K562 (cell line): ENCODE data around the gene PUM1. TPM values are rescaled to one million over a fixed set of nuclear protein-coding genes. Genes with fewer than 3 reads are reported as not detected.

ENCODE experiments used
- CEBPG ChIP-seq, 3 experiments: fragments of 200-800 bp in 1 of 3; sonication (Bioruptor generic) in 1 of 3; sonication (generic) in 1 of 3; formaldehyde crosslinking in 1 of 3; IDR thresholded peaks in 2 of 3; conservative IDR thresholded peaks in 1 of 3; 2 replicates each; pipeline versions ENCODE4 v1.6.1 to v1.8.0; 2016 to 2022; ENCODE audit warnings: missing compliant biosample characterization in 2 of 3, missing genetic modification characterization in 2 of 3, mild to moderate bottlenecking in 1 of 3, missing genetic modification reagents in 1 of 3
- FOXM1 ChIP-seq, 2 experiments: fragments of 450-650 bp in 1 of 2; sonication (generic) in 1 of 2; formaldehyde crosslinking in 1 of 2; IDR thresholded peaks; 2 replicates each; pipeline versions ENCODE4 v1.6.1 to v1.9.0; 2017 to 2022; ENCODE audit warnings: low read depth in 2 of 2, mild to moderate bottlenecking in 2 of 2, missing genetic modification reagents in 1 of 2, moderate library complexity in 1 of 2
- KAT8 ChIP-seq: fragments of 450-650 bp; IDR thresholded peaks from 2 replicates; pipeline ENCODE4 v1.6.1; 2016; ENCODE audit warnings: low read depth, mild to moderate bottlenecking
- RFX1 ChIP-seq: fragments of 450-650 bp; IDR thresholded peaks from 2 replicates; pipeline ENCODE4 v1.6.1; 2016; ENCODE audit warnings: mild to moderate bottlenecking, moderate library complexity
- ZNF280A ChIP-seq: fragments of 450-650 bp; IDR thresholded peaks from 2 replicates; pipeline ENCODE4 v1.6.1; 2018; ENCODE audit warnings: mild to moderate bottlenecking, low read depth; ENCODE audit not compliant: partially characterized antibody
- ZNF785 ChIP-seq: fragments of 250-450 bp; sonication (Bioruptor Pico); IDR thresholded peaks from 2 replicates; pipeline ENCODE4 v1.4.0; 2020; ENCODE audit warnings: mild to moderate bottlenecking
- polyA plus RNA-seq, 8 experiments: library from polyadenylated mRNA; depleted of rRNA in 4 of 8; stranded (reverse) in 5 of 8; unstranded in 3 of 8; fragments of >200 nt; fragmentation: Nextera tagmentation in 2 of 8; fragmentation: Illumina TruSeq in 1 of 8; extraction: Ambion mirVana in 2 of 8; extraction: Trizol in 1 of 8; gene quantifications; 2 replicates each; pipeline versions ENCODE4 v1.2.1 to v1.2.3, GENCODE V29; 2011 to 2014; ENCODE audit warnings: inconsistent platforms in 1 of 8, missing spikeins in 1 of 8
- total RNA-seq, 7 experiments: library from RNA; depleted of rRNA in 6 of 7; stranded (reverse); fragments of >200 nt in 6 of 7; fragmentation: Illumina TruSeq in 2 of 7; extraction: Trizol in 2 of 7; gene quantifications; 2 replicates each; pipeline versions ENCODE4 v1.2.1 to v1.2.3, GENCODE V29; 2011 to 2021; ENCODE audit warnings: low replicate concordance in 1 of 7
- TF ChIP-seq, protein P1 (sequence below): fragments of 200-800 bp; sonication (Bioruptor generic); IDR thresholded peaks from 2 replicates; pipeline ENCODE4 v1.6.1; 2017; ENCODE audit warnings: missing genetic modification characterization, missing compliant biosample characterization
- TF ChIP-seq, protein P2 (sequence below): fragments of 450-650 bp; IDR thresholded peaks from 2 replicates; pipeline ENCODE4 v1.6.1; 2016; ENCODE audit warnings: low read depth
- TF ChIP-seq, protein P3 (sequence below): sonication (generic); formaldehyde crosslinking; IDR thresholded peaks from 2 replicates; pipeline ENCODE4 v1.8.0; 2022; ENCODE audit warnings: mild to moderate bottlenecking, missing genetic modification reagents

Gene PUM1
- total and polyA plus RNA-seq, 9 of the 15 experiments (the other 6 are each of a cell fraction or from before 2014, with no cell fraction given), result 37.7 to 104 (median 55.7) TPM

DNA sequence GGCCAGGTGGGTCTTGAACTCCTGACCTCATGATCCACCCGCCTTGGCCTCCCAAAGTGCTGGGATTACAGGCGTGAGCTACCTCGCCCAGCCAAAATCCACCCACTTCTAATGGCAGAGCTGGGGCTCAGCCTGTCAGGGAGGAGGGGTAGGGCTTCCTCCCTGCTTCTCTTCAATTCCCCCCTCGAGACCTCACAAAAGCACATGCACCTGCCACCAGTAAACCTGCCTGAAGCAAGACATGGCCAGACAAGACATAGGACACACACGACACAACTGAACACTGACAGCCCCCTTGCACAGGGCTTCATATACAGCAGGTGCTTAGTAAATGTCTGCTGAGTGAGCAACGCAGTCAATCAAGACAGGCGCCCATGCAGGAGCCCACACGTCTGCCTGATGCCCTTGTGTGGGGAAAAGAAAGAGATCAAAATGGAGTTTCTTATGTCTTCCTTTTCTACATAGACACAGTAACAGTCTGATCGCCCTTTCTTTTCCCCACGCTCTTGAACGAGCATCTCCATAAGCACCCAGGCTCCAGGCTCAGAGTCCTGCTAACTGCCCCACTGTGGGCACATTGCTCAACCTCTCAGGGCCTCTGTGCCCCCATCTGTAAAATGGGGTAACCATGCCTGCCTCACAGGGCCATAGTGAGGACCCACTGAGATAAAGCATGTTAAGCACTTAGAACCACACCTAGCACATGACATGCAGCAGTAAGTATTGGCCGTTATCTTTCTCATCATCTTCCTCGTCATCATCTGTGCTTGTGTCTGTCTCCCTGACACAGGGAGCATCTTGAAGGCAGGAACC lies 165.7 kb downstream of the PUM1 start (continued):
- TF ChIP-seq, protein P1, sequence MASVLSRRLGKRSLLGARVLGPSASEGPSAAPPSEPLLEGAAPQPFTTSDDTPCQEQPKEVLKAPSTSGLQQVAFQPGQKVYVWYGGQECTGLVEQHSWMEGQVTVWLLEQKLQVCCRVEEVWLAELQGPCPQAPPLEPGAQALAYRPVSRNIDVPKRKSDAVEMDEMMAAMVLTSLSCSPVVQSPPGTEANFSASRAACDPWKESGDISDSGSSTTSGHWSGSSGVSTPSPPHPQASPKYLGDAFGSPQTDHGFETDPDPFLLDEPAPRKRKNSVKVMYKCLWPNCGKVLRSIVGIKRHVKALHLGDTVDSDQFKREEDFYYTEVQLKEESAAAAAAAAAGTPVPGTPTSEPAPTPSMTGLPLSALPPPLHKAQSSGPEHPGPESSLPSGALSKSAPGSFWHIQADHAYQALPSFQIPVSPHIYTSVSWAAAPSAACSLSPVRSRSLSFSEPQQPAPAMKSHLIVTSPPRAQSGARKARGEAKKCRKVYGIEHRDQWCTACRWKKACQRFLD (CRISPR knock-in tag), result no peak; the same call in 1 of the 2 replicates
- TF ChIP-seq, protein P2, sequence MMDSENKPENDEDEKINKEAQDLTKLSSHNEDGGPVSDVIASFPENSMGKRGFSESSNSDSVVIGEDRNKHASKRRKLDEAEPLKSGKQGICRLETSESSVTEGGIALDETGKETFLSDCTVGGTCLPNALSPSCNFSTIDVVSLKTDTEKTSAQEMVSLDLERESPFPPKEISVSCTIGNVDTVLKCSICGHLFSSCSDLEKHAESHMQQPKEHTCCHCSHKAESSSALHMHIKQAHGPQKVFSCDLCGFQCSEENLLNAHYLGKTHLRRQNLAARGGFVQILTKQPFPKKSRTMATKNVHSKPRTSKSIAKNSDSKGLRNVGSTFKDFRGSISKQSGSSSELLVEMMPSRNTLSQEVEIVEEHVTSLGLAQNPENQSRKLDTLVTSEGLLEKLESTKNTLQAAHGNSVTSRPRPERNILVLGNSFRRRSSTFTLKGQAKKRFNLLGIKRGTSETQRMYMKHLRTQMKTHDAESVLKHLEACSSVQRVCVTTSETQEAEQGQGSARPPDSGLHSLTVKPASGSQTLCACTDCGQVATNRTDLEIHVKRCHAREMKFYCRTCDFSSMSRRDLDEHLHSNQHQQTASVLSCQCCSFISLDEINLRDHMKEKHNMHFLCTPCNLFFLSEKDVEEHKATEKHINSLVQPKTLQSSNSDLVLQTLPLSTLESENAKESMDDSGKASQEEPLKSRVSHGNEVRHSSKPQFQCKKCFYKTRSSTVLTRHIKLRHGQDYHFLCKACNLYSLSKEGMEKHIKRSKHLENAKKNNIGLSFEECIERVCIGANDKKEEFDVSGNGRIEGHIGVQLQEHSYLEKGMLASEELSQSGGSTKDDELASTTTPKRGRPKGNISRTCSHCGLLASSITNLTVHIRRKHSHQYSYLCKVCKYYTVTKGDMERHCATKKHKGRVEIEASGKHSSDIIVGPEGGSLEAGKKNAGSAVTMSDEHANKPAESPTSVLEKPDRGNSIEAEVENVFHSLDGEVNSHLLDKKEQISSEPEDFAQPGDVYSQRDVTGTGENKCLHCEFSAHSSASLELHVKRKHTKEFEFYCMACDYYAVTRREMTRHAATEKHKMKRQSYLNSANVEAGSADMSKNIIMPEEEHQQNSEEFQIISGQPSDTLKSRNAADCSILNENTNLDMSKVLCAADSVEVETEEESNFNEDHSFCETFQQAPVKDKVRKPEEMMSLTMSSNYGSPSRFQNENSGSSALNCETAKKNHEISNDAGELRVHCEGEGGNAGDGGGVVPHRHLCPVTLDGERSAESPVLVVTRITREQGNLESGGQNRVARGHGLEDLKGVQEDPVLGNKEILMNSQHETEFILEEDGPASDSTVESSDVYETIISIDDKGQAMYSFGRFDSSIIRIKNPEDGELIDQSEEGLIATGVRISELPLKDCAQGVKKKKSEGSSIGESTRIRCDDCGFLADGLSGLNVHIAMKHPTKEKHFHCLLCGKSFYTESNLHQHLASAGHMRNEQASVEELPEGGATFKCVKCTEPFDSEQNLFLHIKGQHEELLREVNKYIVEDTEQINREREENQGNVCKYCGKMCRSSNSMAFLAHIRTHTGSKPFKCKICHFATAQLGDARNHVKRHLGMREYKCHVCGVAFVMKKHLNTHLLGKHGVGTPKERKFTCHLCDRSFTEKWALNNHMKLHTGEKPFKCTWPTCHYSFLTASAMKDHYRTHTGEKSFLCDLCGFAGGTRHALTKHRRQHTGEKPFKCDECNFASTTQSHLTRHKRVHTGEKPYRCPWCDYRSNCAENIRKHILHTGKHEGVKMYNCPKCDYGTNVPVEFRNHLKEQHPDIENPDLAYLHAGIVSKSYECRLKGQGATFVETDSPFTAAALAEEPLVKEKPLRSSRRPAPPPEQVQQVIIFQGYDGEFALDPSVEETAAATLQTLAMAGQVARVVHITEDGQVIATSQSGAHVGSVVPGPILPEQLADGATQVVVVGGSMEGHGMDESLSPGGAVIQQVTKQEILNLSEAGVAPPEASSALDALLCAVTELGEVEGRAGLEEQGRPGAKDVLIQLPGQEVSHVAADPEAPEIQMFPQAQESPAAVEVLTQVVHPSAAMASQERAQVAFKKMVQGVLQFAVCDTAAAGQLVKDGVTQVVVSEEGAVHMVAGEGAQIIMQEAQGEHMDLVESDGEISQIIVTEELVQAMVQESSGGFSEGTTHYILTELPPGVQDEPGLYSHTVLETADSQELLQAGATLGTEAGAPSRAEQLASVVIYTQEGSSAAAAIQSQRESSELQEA, result no peak
- TF ChIP-seq ZNF785 (CRISPR knock-in tag) (no peak), CEBPG (CRISPR knock-in tag; IDR thresholded peaks at IDR 0.05) (no peak), CEBPG (tag; conservative IDR thresholded peaks at IDR 0.05 in 1 of 2, IDR thresholded peaks at IDR 0.05 in 1 of 2) (no peak), KAT8 (no peak), RFX1 (no peak), ZNF280A (no peak), FOXM1 (IDR thresholded peaks at IDR 0.05; ENCODE audit: low read depth) (no peak), FOXM1 (CRISPR knock-in tag; IDR thresholded peaks at IDR 0.05; ENCODE audit: low read depth) (no peak)
- TF ChIP-seq, protein P3, sequence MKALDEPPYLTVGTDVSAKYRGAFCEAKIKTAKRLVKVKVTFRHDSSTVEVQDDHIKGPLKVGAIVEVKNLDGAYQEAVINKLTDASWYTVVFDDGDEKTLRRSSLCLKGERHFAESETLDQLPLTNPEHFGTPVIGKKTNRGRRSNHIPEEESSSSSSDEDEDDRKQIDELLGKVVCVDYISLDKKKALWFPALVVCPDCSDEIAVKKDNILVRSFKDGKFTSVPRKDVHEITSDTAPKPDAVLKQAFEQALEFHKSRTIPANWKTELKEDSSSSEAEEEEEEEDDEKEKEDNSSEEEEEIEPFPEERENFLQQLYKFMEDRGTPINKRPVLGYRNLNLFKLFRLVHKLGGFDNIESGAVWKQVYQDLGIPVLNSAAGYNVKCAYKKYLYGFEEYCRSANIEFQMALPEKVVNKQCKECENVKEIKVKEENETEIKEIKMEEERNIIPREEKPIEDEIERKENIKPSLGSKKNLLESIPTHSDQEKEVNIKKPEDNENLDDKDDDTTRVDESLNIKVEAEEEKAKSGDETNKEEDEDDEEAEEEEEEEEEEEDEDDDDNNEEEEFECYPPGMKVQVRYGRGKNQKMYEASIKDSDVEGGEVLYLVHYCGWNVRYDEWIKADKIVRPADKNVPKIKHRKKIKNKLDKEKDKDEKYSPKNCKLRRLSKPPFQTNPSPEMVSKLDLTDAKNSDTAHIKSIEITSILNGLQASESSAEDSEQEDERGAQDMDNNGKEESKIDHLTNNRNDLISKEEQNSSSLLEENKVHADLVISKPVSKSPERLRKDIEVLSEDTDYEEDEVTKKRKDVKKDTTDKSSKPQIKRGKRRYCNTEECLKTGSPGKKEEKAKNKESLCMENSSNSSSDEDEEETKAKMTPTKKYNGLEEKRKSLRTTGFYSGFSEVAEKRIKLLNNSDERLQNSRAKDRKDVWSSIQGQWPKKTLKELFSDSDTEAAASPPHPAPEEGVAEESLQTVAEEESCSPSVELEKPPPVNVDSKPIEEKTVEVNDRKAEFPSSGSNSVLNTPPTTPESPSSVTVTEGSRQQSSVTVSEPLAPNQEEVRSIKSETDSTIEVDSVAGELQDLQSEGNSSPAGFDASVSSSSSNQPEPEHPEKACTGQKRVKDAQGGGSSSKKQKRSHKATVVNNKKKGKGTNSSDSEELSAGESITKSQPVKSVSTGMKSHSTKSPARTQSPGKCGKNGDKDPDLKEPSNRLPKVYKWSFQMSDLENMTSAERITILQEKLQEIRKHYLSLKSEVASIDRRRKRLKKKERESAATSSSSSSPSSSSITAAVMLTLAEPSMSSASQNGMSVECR (CRISPR knock-in tag), result no peak
